Sigmoid colon (tissue), 7 donors: ENCODE data around the gene YTHDF1. TPM values are rescaled to one million over a fixed set of nuclear protein-coding genes. Genes with fewer than 3 reads are reported as not detected.

Experiments
- DNase-seq: peaks from one replicate; pipeline ENCODE4 v3.0.0-alpha.2; 2019
- H3K27ac ChIP-seq, 4 donors: fragments of 200-600 bp; sonication (generic); one replicate each; pipeline ENCODE4 v1.5.1; 2016 to 2019; ENCODE audit warnings: mild to moderate bottlenecking in 1 of 4
- H3K27me3 ChIP-seq, 3 donors: fragments of 200-600 bp; sonication (generic); one replicate each; pipeline ENCODE4 v1.5.1; 2019; ENCODE audit warnings: mild to moderate bottlenecking in 1 of 3
- H3K36me3 ChIP-seq, 4 donors: fragments of 200-600 bp; sonication (generic); one replicate each; pipeline ENCODE4 v1.5.1; 2016 to 2019
- H3K4me1 ChIP-seq, 4 donors: fragments of 200-600 bp; sonication (generic); one replicate each; pipeline ENCODE4 v1.5.1; 2017 to 2019
- H3K4me3 ChIP-seq, 4 donors: fragments of 200-600 bp; sonication (generic); one replicate each; pipeline ENCODE4 v1.5.1; 2017 to 2019; ENCODE audit warnings: mild to moderate bottlenecking in 2 of 4, moderate library complexity in 1 of 4
- H3K9me3 ChIP-seq, 4 donors: fragments of 200-600 bp in 3 of 4; sonication (generic) in 3 of 4; one replicate each; pipeline versions ENCODE4 v1.5.1 to v1.6.1; 2013 to 2019
- EP300 ChIP-seq, 4 donors: sonication (generic); formaldehyde crosslinking; IDR thresholded peaks; one replicate each; pipeline ENCODE4 v1.6.1; 2017; ENCODE audit warnings: antibody characterized with exemption in 4 of 4
- POLR2A ChIP-seq, 2 donors: fragments of 450-650 bp; IDR thresholded peaks; one replicate each; pipeline ENCODE4 v1.6.1; 2016; ENCODE audit warnings: antibody characterized with exemption in 2 of 2, mild to moderate bottlenecking in 2 of 2, moderate library complexity in 2 of 2
- POLR2AphosphoS5 ChIP-seq, 4 donors: sonication (generic); formaldehyde crosslinking; IDR thresholded peaks; one replicate each; pipeline ENCODE4 v1.6.1; 2017; ENCODE audit warnings: antibody characterized with exemption in 4 of 4
- WGBS, 2 donors: extraction: QIAGEN DNeasy Blood & Tissue Kit; methylation state at CpG; one replicate each; pipeline ENCODE4 v1.1.7; 2013; 5-methylcytosine and 5-hydroxymethylcytosine counted together
- intact Hi-C: fragments of 100-400 bp; cut with DNase I; formaldehyde crosslinking; loops from one replicate; pipeline ENCODE4 v1.15.1; 2023
- polyA plus RNA-seq, 3 donors: library from polyadenylated mRNA; stranded (reverse); fragments of 200-250 nt; gene quantifications; one replicate each; pipeline ENCODE4 v1.2.3, GENCODE V29; 2013
- total RNA-seq, 4 donors: library from RNA; depleted of rRNA; stranded (reverse); fragments of >200 nt; gene quantifications; one replicate each; pipeline ENCODE4 v1.1.0, GENCODE V29; 2016
- TF ChIP-seq, protein P1 (sequence below), 4 experiments: fragments of 450-650 bp in 3 of 4; fragments of 200-600 bp in 1 of 4; IDR thresholded peaks; one replicate each; pipeline ENCODE4 v1.5.1; 2016 to 2019; ENCODE audit warnings: antibody characterized with exemption in 4 of 4, mild to moderate bottlenecking in 3 of 4, moderate library complexity in 2 of 4
- donor health status: healthy with polysubstance abuse.
- donor health status: Bipolar disorder and iron deficiency.
- donor health status: healthy.

YTHDF1 gene
- total and polyA plus RNA-seq, 7 donors = 15.3 to 25.0 (median 22.4) TPM

DNA sequence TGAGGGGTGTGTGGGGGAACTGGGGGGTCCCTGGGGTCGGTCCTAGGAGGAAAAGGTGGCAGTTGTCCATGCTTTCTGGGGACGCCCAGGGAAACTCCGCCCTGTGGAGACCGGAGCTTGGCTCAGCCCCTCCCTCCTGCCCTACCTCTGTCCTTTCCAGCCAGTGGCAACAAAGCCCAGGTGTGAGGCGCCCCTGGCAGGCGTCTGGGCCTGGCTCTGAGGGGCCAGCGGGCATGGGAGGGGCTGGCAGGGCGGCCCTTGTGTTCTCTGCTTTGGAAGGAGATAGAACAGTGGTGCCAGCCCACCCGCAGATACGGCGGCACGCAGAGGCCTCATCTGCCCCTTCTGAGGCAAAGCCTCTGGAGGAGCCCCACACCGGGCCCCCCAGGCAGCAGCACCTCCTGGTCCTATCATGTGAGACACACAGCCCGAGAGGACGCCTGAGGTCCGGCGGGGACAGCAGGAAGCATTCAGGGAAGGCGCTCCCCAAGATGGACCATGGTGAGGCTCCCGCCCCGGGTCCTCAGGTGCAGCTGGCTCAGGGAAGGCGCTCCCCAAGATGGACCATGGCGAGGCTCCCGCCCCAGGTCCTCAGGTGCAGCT is 47.9 kb downstream of the YTHDF1 start:
- Histone ChIP-seq H3K36me3 (no peaks in the 10 kb centered on the region), H3K27me3 (peaks cover 5 to 47% (median 15%) of the 10 kb centered on the region in 3 donors), H3K4me1 (no peaks in the 10 kb centered on the region), H3K9me3 (no peaks in the 10 kb centered on the region), H3K27ac (no peak overlapping the region), H3K4me3 (no peak overlapping the region)
- DNase-seq = no peak
- WGBS, 2 donors = 70 to 81% methylated on average over 23 of the region's 23 CpGs
- TF ChIP-seq, protein P1, sequence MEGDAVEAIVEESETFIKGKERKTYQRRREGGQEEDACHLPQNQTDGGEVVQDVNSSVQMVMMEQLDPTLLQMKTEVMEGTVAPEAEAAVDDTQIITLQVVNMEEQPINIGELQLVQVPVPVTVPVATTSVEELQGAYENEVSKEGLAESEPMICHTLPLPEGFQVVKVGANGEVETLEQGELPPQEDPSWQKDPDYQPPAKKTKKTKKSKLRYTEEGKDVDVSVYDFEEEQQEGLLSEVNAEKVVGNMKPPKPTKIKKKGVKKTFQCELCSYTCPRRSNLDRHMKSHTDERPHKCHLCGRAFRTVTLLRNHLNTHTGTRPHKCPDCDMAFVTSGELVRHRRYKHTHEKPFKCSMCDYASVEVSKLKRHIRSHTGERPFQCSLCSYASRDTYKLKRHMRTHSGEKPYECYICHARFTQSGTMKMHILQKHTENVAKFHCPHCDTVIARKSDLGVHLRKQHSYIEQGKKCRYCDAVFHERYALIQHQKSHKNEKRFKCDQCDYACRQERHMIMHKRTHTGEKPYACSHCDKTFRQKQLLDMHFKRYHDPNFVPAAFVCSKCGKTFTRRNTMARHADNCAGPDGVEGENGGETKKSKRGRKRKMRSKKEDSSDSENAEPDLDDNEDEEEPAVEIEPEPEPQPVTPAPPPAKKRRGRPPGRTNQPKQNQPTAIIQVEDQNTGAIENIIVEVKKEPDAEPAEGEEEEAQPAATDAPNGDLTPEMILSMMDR (IDR thresholded peaks at IDR 0.05) = no peak
- no peak for TF ChIP-seq EP300 (IDR thresholded peaks at IDR 0.05)
- TF ChIP-seq POLR2A (IDR thresholded peaks at IDR 0.05) = no peak
- no peak for TF ChIP-seq POLR2AphosphoS5 (IDR thresholded peaks at IDR 0.05)
- intact Hi-C loops = no loop called here

DNA sequence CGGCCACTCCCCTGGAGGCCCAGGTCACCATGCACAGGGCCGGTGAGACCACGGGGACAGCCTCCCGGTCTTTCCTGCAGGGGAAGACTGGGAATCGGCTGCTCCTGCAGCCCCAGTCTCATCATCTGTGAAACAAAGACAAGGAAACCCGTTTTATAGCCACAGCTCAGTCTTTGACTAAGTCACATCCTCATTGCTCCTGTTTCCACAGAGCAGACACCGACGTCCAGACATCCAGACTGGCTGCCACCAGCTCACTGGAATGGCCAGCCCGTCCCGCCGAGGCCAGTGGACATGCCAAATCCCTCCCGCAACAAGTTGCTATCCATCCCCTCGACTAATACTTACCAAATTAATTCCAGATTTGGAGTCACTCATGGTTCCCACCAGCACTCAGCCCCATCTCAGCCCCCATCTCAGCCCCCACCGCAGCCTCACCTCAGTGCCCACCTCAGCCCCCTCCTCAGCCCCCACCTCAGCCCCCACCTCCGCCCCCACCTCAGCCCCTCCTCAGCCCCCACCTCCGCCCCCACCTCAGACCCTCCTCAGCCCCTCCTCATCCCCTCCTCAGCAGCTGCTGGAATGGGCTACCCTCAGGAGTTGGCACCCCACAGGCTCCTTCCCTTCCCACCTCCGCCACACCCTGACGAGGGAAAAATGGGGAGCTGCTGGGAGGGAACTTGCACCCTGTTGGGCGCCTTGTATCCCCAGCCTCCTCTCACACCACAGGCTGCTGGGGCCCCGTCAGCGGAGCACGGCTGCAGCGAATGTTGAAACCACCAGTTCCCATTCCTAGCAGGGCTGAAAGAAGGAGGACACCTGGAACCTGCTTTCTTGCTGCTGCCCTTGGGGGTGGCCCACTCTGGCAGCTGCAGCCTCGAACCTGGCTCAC is 48.7 kb downstream of the YTHDF1 start:
- Histone ChIP-seq H3K4me1 (no peaks in the 10 kb centered on the region), H3K27ac (no peak overlapping the region), H3K4me3 (no peak overlapping the region), H3K9me3 (no peaks in the 10 kb centered on the region), H3K27me3 (peaks cover 0 to 40% (median 8%) of the 10 kb centered on the region in 3 donors), H3K36me3 (no peaks in the 10 kb centered on the region)
- 56 to 65% methylated on average over 24 of the region's 24 CpGs for WGBS, 2 donors
- TF ChIP-seq EP300 (IDR thresholded peaks at IDR 0.05) (no peak), POLR2AphosphoS5 (IDR thresholded peaks at IDR 0.05) (no peak), POLR2A (IDR thresholded peaks at IDR 0.05) (no peak)
- TF ChIP-seq, protein P1 (IDR thresholded peaks at IDR 0.05) = no peak
- intact Hi-C loops = no loop called here
- no peak for DNase-seq

DNA sequence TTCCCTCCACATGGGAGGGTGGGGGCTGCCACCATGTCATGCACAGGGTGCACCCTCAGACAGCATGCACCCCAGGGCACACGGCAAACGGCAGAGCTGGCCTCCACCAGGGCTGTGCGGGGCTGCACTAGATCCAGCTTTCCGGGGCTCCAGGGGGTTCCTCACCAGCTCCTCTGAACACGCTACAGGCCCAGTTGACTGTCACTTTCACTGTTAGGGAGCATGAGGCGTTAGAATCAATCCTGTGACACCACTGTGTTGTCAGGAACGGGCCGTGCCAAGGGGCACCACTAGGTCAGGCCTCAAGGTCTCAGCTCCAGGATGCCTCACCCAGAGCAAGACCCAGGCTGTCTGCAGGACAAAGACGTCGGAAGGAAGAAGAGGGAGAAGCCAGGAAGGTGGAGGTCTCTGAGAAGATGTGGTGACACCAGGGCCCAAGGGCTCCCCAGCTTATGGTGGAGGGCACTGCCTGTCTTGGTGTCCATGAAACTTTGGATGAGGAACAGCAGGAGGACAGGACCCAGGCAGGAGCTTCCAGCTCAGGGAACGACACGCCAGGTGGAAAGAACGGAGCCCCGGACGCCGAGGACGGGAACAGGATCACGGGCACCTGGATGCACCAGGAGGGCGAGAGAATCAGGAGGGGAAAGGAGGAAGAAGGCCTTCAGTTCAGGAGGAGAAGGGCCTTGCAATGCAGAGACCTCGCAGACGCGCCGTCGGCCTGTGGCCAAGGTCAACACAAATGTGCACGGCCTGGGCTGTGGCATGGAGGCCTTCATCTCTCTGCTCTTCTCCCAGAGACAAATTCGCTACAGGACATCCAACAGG is 49.5 kb downstream of the YTHDF1 start:
- Histone ChIP-seq H3K36me3 (no peaks in the 10 kb centered on the region), H3K27me3 (peaks cover 0 to 33% (median 6%) of the 10 kb centered on the region in 3 donors), H3K9me3 (no peaks in the 10 kb centered on the region), H3K4me3 (no peak overlapping the region), H3K27ac (no peak overlapping the region), H3K4me1 (no peaks in the 10 kb centered on the region)
- WGBS, 2 donors = 90 to 91% methylated on average over 26 of the region's 26 CpGs
- no peak for TF ChIP-seq POLR2A (IDR thresholded peaks at IDR 0.05)
- TF ChIP-seq, protein P1 (IDR thresholded peaks at IDR 0.05) = no peak
- intact Hi-C loops = no loop called here
- no peak for DNase-seq

DNA sequence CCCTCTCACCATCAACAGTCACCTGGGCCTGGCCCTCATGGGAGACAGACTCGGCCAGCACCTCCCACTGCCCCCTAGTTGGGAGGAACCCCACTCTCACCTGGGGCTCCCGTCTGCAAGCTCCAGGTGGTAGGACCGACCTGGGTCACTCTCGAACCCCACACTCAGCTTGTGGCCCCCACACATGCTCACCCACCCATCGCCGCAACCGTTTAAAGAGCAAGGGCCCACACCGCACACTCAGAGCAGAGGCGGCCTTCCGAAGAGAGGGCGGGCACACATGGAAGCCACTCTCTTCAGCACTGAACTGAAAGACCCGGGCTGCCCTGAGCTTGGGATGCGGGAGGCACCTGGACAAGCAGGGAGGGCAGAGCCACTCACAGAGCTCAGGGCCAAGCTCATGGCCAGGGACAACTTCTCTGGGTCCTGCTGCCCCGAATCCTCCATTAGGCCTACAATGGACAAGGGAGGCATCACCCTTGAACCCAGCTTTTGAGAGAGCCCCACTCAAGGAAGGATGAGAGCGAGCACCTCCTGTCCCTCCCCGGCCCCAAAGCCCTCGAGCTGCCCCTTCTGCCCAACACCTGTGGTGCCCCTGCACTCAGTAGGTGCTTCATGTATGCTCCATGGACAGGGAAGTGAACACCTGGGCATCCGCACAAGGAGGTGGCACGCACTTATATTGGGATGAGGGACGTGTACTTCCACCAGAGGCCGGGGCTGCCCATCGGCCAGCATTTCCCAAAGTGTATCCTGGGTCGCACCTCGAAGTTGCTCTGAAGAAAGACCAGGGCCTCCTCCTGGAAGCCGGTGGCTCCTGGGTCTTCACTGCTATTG is 50.4 kb downstream of the YTHDF1 start:
- Histone ChIP-seq H3K27ac (no peak overlapping the region), H3K27me3 (peaks cover 0 to 36% (median 6%) of the 10 kb centered on the region in 3 donors), H3K9me3 (no peaks in the 10 kb centered on the region), H3K4me1 (no peaks in the 10 kb centered on the region), H3K4me3 (no peak overlapping the region), H3K36me3 (no peaks in the 10 kb centered on the region)
- 86 to 89% methylated on average over 25 of the region's 25 CpGs for WGBS, 2 donors
- intact Hi-C loops = no loop called here
- no peak for TF ChIP-seq POLR2AphosphoS5 (IDR thresholded peaks at IDR 0.05)
- TF ChIP-seq EP300 (IDR thresholded peaks at IDR 0.05) = no peak
- no peak for TF ChIP-seq POLR2A (IDR thresholded peaks at IDR 0.05)
- TF ChIP-seq, protein P1 (IDR thresholded peaks at IDR 0.05) = no peak
- DNase-seq = no peak
